Activated naive CD4-positive, alpha-beta T cell treated with anti-CD3 and anti-CD28 coated beads, Interleukin-2, amount 50 U/mL, for 24 hours (primary cell): Measurements from ENCODE around the gene PROB1.
A peak's percentile ranks its signal among the peaks of the same experiment; 100 is the strongest.
"Not testable (repeated sequence)": the region's sequence is repeated elsewhere in the genome, so short reads cannot be mapped to it uniquely, and the experiment has no call there.

Source experiments
- H3K27ac Mint-ChIP-seq: one replicate; pipeline ENCODE4 v1.8.0; 2021; ENCODE audit warnings: mild to moderate bottlenecking, mixed read lengths
- H3K27me3 Mint-ChIP-seq: one replicate; pipeline ENCODE4 v1.8.0; 2021; ENCODE audit warnings: mixed read lengths
- H3K36me3 Mint-ChIP-seq: one replicate; pipeline ENCODE4 v1.8.0; 2021; ENCODE audit warnings: mixed read lengths
- H3K4me1 Mint-ChIP-seq: one replicate; pipeline ENCODE4 v1.8.0; 2021; ENCODE audit warnings: mixed read lengths
- H3K4me3 Mint-ChIP-seq: one replicate; pipeline ENCODE4 v1.8.0; 2021; ENCODE audit warnings: mild to moderate bottlenecking, mixed read lengths
- H3K9me3 Mint-ChIP-seq: one replicate; pipeline ENCODE4 v1.8.0; 2021; ENCODE audit warnings: mixed read lengths

PROB1 gene

GRCh38 chr5:139390639-139391569 lies 4.0 kb downstream of the PROB1 start:
- no peak overlapping the region for H3K27ac Mint-ChIP-seq
- H3K27me3 Mint-ChIP-seq, result no peaks in the 10 kb centered on the region

GRCh38 chr5:139389701-139390638 lies 4.9 kb downstream of the PROB1 start, which contains the start of gene MZB1:
Gene MZB1, minus strand, starts transcription at chr5:139389913. Its CDS starts 57 bp downstream, at chr5:139389856.
- Mint-ChIP-seq H3K27ac (no peak within 1 kb of the TSS), H3K4me1 (peaks cover 52% of the 10 kb centered on the region), H3K27me3 (no peaks in the 10 kb centered on the region), H3K4me3 (no peak within 1 kb of the TSS), H3K36me3 (no peaks in the 10 kb centered on the region), H3K9me3 (no peaks in the 10 kb centered on the region)

More at GRCh38 chr5:139390639-139391569, 4.0 kb downstream of the PROB1 start:
- peak overlapping the region; percentile 79 for H3K4me3 Mint-ChIP-seq
- H3K4me1 Mint-ChIP-seq, result peaks cover 43% of the 10 kb centered on the region
- H3K36me3 Mint-ChIP-seq, result no peaks in the 10 kb centered on the region
- H3K9me3 Mint-ChIP-seq, result no peaks in the 10 kb centered on the region

GRCh38 chr5:139388198-139388821 lies 6.6 kb downstream of the PROB1 start:
- Mint-ChIP-seq H3K4me3 (no peak overlapping the region), H3K4me1 (peaks cover 62% of the 10 kb centered on the region), H3K27ac (no peak overlapping the region), H3K36me3 (no peaks in the 10 kb centered on the region), H3K27me3 (no peaks in the 10 kb centered on the region), H3K9me3 (no peaks in the 10 kb centered on the region)

- Mint-ChIP-seq H3K9me3 (no peaks in the 10 kb centered on the region), H3K27me3 (no peaks in the 10 kb centered on the region), H3K36me3 (no peaks in the 10 kb centered on the region), H3K4me1 (peaks cover 56% of the 10 kb centered on the region), H3K27ac (peak overlapping the region; percentile 35), H3K4me3 (no peak overlapping the region)
Measured at GRCh38 chr5:139387611-139388197, 7.2 kb downstream of the PROB1 start.

GRCh38 chr5:139386956-139387355 lies 7.9 kb downstream of the PROB1 start:
- not testable (repeated sequence) for H3K4me3 Mint-ChIP-seq, H3K27me3 Mint-ChIP-seq, H3K9me3 Mint-ChIP-seq, H3K27ac Mint-ChIP-seq, H3K36me3 Mint-ChIP-seq
- peaks cover 55% of the 10 kb centered on the region for H3K4me1 Mint-ChIP-seq

GRCh38 chr5:139386050-139386438 lies 8.9 kb downstream of the PROB1 start:
- Mint-ChIP-seq H3K4me3 (peak overlapping the region; percentile 3), H3K27ac (no peak overlapping the region), H3K9me3 (no peaks in the 10 kb centered on the region), H3K4me1 (peaks cover 47% of the 10 kb centered on the region), H3K36me3 (no peaks in the 10 kb centered on the region), H3K27me3 (no peaks in the 10 kb centered on the region)

- H3K9me3 Mint-ChIP-seq, result no peaks in the 10 kb centered on the region
- no peaks in the 10 kb centered on the region for H3K36me3 Mint-ChIP-seq
- peaks cover 41% of the 10 kb centered on the region for H3K4me1 Mint-ChIP-seq
- H3K27me3 Mint-ChIP-seq, result no peaks in the 10 kb centered on the region
- peak overlapping the region; percentile 35 for H3K27ac Mint-ChIP-seq
- H3K4me3 Mint-ChIP-seq, result peak overlapping the region; percentile 85
Measured at GRCh38 chr5:139385061-139386049, 9.5 kb downstream of the PROB1 start.

GRCh38 chr5:139384591-139385051 lies 10.3 kb downstream of the PROB1 start:
- H3K9me3 Mint-ChIP-seq, result no peaks in the 10 kb centered on the region
- no peaks in the 10 kb centered on the region for H3K36me3 Mint-ChIP-seq
- H3K27me3 Mint-ChIP-seq, result no peaks in the 10 kb centered on the region
- H3K4me1 Mint-ChIP-seq, result peaks cover 34% of the 10 kb centered on the region
- H3K27ac Mint-ChIP-seq, result peak overlapping the region; percentile 35
- peak overlapping the region; percentile 85 for H3K4me3 Mint-ChIP-seq

GRCh38 chr5:139383993-139384590 lies 10.8 kb downstream of the PROB1 start:
- Mint-ChIP-seq H3K27ac (no peak overlapping the region), H3K27me3 (no peaks in the 10 kb centered on the region), H3K9me3 (no peaks in the 10 kb centered on the region), H3K36me3 (no peaks in the 10 kb centered on the region), H3K4me3 (no peak overlapping the region), H3K4me1 (peaks cover 29% of the 10 kb centered on the region)

- peaks cover 28% of the 10 kb centered on the region for H3K4me1 Mint-ChIP-seq
- no peak within 1 kb of the TSS for H3K27ac Mint-ChIP-seq
- H3K27me3 Mint-ChIP-seq, result no peaks in the 10 kb centered on the region
- H3K9me3 Mint-ChIP-seq, result no peaks in the 10 kb centered on the region
- no peak within 1 kb of the TSS for H3K4me3 Mint-ChIP-seq
- H3K36me3 Mint-ChIP-seq, result no peaks in the 10 kb centered on the region
Measured at GRCh38 chr5:139383275-139383992, 11.5 kb downstream of the PROB1 start, which contains the start of gene SLC23A1. Gene SLC23A1, minus strand, starts transcription at chr5:139383297. Its CDS starts 44 bp downstream, at chr5:139383253.

GRCh38 chr5:139382807-139383206 lies 12.1 kb downstream of the PROB1 start:
- peaks cover 28% of the 10 kb centered on the region for H3K4me1 Mint-ChIP-seq
- H3K4me3 Mint-ChIP-seq, result no peak overlapping the region
- no peaks in the 10 kb centered on the region for H3K36me3 Mint-ChIP-seq
- no peaks in the 10 kb centered on the region for H3K9me3 Mint-ChIP-seq
- H3K27ac Mint-ChIP-seq, result no peak overlapping the region
- no peaks in the 10 kb centered on the region for H3K27me3 Mint-ChIP-seq

GRCh38 chr5:139381837-139382761 lies 12.8 kb downstream of the PROB1 start:
- Mint-ChIP-seq H3K27me3 (no peaks in the 10 kb centered on the region), H3K36me3 (no peaks in the 10 kb centered on the region), H3K4me3 (no peak overlapping the region), H3K4me1 (peaks cover 28% of the 10 kb centered on the region), H3K27ac (no peak overlapping the region), H3K9me3 (no peaks in the 10 kb centered on the region)
